ENCODE measurements around the gene TBX1. TPM values are rescaled to one million over a fixed set of nuclear protein-coding genes. Genes with fewer than 3 reads are reported as not detected.

Gene TBX1
- total RNA-seq, 1 experiment from 2014 or later = 5.3 TPM

DNA sequence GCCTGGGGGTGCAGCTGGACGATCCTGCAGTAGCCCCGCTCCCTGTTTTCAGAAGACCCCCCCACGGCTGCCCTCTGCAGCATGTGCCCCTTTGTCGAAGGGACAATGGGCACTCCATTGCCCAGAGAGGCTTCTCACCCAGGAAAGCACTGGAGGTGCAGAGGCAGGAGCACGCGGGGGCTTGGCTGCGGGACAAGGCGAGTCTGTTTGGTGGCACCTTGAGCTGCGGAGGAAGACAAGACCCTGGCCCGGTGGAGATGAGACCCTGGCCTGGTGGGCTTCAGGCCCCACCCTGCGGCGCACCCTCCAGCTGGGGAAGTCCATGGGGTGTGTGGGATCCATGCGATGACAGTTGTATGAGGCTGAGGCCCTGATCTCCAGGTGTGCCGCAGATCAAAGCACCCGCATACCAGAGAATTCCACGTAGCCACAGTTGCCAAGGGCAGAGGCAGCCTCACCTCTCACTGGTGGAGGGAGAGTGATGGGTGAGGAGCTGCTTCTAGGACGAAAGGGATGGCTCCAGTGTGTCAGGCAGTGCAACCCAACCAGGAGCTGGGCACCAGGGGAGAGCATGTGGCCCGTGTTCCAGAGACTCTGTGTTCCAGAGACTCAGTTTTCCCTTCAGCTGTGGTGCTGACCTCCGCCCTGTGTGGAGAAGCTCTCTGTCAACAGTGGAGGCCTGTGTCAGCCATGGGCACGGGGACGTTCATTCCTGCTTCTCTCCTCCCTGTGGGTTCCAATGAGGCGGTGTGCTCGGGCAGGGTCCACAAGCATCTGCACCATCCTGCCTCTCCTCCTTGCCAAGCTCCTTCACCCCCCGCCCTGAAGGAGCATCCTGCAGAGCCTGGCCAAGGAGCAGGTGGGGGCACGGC lies 10.0 kb downstream of the TBX1 start:
- Mint-ChIP-seq H3K36me3 (ENCODE audit: insufficient read depth, unreplicated experiment) (no peaks in the 10 kb centered on the region), H3K9me3 (ENCODE audit: unreplicated experiment) (no peaks in the 10 kb centered on the region), H3K27ac (ENCODE audit: unreplicated experiment) (no peak overlapping the region), H3K4me3 (ENCODE audit: unreplicated experiment) (no peak overlapping the region), H3K27me3 (ENCODE audit: insufficient read depth, unreplicated experiment) (peaks cover 3% of the 10 kb centered on the region), H3K4me1 (ENCODE audit: low read depth, unreplicated experiment) (no peaks in the 10 kb centered on the region)
- ChIA-PET CTCF (interaction anchor here (0.6 to 1.0 kb wide), 2 partner anchors 8 to 14 kb away, joined by 3 read pairs; no protein-coding TSS in a partner anchor), POLR2A (no interaction called here)
- intact Hi-C loops (cut with micrococcal nuclease; ENCODE audit: unreplicated experiment) = no loop called here
- BruUV-seq (replicated peaks) = no TSS peak
- no peak for DNase-seq
- TF ChIP-seq, protein P1, sequence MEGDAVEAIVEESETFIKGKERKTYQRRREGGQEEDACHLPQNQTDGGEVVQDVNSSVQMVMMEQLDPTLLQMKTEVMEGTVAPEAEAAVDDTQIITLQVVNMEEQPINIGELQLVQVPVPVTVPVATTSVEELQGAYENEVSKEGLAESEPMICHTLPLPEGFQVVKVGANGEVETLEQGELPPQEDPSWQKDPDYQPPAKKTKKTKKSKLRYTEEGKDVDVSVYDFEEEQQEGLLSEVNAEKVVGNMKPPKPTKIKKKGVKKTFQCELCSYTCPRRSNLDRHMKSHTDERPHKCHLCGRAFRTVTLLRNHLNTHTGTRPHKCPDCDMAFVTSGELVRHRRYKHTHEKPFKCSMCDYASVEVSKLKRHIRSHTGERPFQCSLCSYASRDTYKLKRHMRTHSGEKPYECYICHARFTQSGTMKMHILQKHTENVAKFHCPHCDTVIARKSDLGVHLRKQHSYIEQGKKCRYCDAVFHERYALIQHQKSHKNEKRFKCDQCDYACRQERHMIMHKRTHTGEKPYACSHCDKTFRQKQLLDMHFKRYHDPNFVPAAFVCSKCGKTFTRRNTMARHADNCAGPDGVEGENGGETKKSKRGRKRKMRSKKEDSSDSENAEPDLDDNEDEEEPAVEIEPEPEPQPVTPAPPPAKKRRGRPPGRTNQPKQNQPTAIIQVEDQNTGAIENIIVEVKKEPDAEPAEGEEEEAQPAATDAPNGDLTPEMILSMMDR (IDR thresholded peaks at IDR 0.05; ENCODE audit: insufficient read depth in 1 of 2, low read depth in 1 of 2, low read length in 1 of 2, severe bottlenecking in 1 of 2, unreplicated experiment in 1 of 2) = no peak
- no peak overlapping the region for H3K4me3 ChIP-seq (ENCODE audit: low read depth, low read length)
- H3K27me3 ChIP-seq (replicated peaks; ENCODE audit: control insufficient read depth, insufficient read depth, low read length) = no peaks in the 10 kb centered on the region
- no peaks in the 10 kb centered on the region for H3K9me3 ChIP-seq
- no peaks in the 10 kb centered on the region for H3K36me3 ChIP-seq (ENCODE audit: control insufficient read depth, insufficient read depth, low read length)
- peaks cover 12% of the 10 kb centered on the region for H3K4me1 ChIP-seq

DNA sequence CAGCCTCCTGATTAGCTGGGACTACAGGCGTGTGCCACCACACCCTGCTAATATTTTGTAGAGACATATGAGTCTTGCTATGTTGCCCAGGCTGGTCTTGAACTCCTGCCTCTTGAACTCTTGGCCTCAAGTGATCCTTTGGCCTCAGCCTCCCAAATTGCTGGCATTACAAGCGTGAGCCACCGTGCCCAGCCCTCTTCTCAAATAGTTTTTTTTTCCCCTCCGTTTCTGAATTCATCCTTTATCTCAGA lies 11.8 kb downstream of the TBX1 start:
- H3K4me3 Mint-ChIP-seq (ENCODE audit: unreplicated experiment) = no peak overlapping the region
- H3K27me3 ChIP-seq (replicated peaks; ENCODE audit: control insufficient read depth, insufficient read depth, low read length) = no peaks in the 10 kb centered on the region
- no peaks in the 10 kb centered on the region for H3K36me3 ChIP-seq (ENCODE audit: control insufficient read depth, insufficient read depth, low read length)
- TF ChIP-seq, protein P1 (IDR thresholded peaks at IDR 0.05; ENCODE audit: insufficient read depth in 1 of 2, low read depth in 1 of 2, low read length in 1 of 2, severe bottlenecking in 1 of 2, unreplicated experiment in 1 of 2) = no peak
- H3K4me1 Mint-ChIP-seq (ENCODE audit: low read depth, unreplicated experiment) = no peaks in the 10 kb centered on the region
- no TSS peak for BruUV-seq (replicated peaks)
- intact Hi-C loops (cut with micrococcal nuclease; ENCODE audit: unreplicated experiment) = no loop called here
- no peak overlapping the region for H3K4me3 ChIP-seq (ENCODE audit: low read depth, low read length)
- H3K9me3 ChIP-seq = no peaks in the 10 kb centered on the region
- peaks cover 4% of the 10 kb centered on the region for H3K4me1 ChIP-seq
- H3K36me3 Mint-ChIP-seq (ENCODE audit: insufficient read depth, unreplicated experiment) = no peaks in the 10 kb centered on the region
- CTCF ChIA-PET = interaction anchor here (1.5 to 1.7 kb wide), 2 partner anchors 42 to 138 kb away, joined by 4 to 7 read pairs; no protein-coding TSS in a partner anchor
- H3K27me3 Mint-ChIP-seq (ENCODE audit: insufficient read depth, unreplicated experiment) = peaks cover 3% of the 10 kb centered on the region
- H3K27ac Mint-ChIP-seq (ENCODE audit: unreplicated experiment) = no peak overlapping the region
- POLR2A ChIA-PET = no interaction called here
- no peak for DNase-seq
- H3K9me3 Mint-ChIP-seq (ENCODE audit: unreplicated experiment) = no peaks in the 10 kb centered on the region

DNA sequence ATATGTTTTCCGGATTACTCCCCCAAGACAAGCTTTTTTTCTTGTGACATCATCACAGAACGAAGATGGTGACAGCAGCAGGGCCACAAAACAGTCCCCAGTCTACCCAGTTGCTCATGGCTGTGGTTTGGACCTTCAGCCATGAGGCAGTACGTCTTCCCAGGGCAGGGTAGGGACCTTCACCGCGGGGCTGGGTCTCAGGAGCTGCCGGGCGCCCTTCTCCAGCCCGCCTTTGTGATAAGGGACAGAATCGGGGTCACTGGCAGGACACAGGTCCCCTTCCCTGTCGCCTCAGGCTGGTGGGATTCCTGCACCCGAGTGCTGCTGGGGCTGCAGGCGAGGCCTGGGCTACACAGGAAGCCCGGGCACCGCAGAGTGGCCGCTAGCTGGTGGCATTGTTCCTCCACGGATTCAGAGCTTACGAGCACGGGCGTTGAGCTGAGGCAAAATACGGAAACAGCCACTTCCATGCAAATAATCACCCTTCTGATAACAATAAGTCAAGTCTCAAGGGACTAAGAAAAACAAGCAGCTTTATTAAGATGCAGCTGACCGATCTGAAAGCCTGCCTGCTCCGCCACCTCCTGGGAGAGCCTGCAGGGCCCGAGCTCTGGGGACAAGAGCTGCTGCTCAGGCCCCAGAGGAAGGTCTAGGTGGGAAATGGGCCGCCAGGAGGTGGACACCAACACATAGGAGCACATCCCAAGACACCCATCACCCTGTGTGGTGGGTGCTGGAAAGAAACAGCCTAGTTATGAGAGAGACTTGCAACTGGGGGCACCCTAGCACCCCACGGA lies 12.3 kb downstream of the TBX1 start:
- no peaks in the 10 kb centered on the region for H3K9me3 ChIP-seq
- CTCF ChIA-PET = interaction anchor here (1.0 to 1.7 kb wide), 3 partner anchors 28 to 137 kb away, joined by 4 to 7 read pairs (median 5); no protein-coding TSS in a partner anchor
- TF ChIP-seq, protein P1 (IDR thresholded peaks at IDR 0.05; ENCODE audit: insufficient read depth in 1 of 2, low read depth in 1 of 2, low read length in 1 of 2, severe bottlenecking in 1 of 2, unreplicated experiment in 1 of 2) = no peak
- H3K36me3 ChIP-seq (ENCODE audit: control insufficient read depth, insufficient read depth, low read length) = no peaks in the 10 kb centered on the region
- peaks cover 3% of the 10 kb centered on the region for H3K27me3 Mint-ChIP-seq (ENCODE audit: insufficient read depth, unreplicated experiment)
- POLR2A ChIA-PET = no interaction called here
- H3K4me3 ChIP-seq (ENCODE audit: low read depth, low read length) = no peak overlapping the region
- no peaks in the 10 kb centered on the region for H3K36me3 Mint-ChIP-seq (ENCODE audit: insufficient read depth, unreplicated experiment)
- no TSS peak for BruUV-seq (replicated peaks)
- H3K27ac Mint-ChIP-seq (ENCODE audit: unreplicated experiment) = no peak overlapping the region
- intact Hi-C loops (cut with micrococcal nuclease; ENCODE audit: unreplicated experiment) = no loop called here
- no peaks in the 10 kb centered on the region for H3K4me1 Mint-ChIP-seq (ENCODE audit: low read depth, unreplicated experiment)
- no peaks in the 10 kb centered on the region for H3K9me3 Mint-ChIP-seq (ENCODE audit: unreplicated experiment)
- no peak for DNase-seq
- no peak overlapping the region for H3K4me3 Mint-ChIP-seq (ENCODE audit: unreplicated experiment)
- H3K4me1 ChIP-seq = no peaks in the 10 kb centered on the region
- no peaks in the 10 kb centered on the region for H3K27me3 ChIP-seq (replicated peaks; ENCODE audit: control insufficient read depth, insufficient read depth, low read length)

Data from Caco-2 (cell line).